ENCODE results near the gene STUM. TPM values are rescaled to one million over a fixed set of nuclear protein-coding genes. Genes with fewer than 3 reads are reported as not detected.
A peak's percentile ranks its signal among the peaks of the same experiment; 100 is the strongest.

The STUM gene
- total RNA-seq, 2 experiments from 2014 or later, result not detected

DNA sequence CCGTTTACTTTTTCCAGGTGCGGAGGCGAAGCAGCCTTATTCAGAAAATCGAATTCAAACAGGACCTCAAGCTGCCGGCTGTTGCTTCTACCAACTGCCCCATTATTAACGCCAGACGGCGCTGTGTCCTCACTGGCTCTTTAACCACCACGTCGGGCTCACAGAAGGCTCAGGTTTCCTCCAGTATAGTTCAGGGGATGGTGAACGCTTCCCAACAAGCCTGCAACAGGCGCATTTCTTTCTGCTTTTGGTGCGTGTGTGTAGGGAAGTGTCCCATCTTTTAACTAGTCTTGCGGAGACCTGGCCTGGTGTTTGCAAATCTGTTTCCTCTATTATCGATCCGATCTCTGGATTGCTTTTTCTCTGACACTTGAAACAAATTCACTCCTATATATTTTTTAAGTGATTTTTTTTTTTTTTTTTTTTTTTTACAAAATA is 791 bp upstream of the STUM start:
- no peaks in the 10 kb centered on the region for H3K9me3 Mint-ChIP-seq
- H3K4me3 Mint-ChIP-seq, result no peak overlapping the region
- H3K27ac Mint-ChIP-seq, result no peak overlapping the region
- peaks cover 48% of the 10 kb centered on the region for H3K27me3 Mint-ChIP-seq
- H3K36me3 Mint-ChIP-seq, result no peaks in the 10 kb centered on the region
- peaks cover 13% of the 10 kb centered on the region for H3K4me1 Mint-ChIP-seq
- DNase-seq, result peak; percentile 71

DNA sequence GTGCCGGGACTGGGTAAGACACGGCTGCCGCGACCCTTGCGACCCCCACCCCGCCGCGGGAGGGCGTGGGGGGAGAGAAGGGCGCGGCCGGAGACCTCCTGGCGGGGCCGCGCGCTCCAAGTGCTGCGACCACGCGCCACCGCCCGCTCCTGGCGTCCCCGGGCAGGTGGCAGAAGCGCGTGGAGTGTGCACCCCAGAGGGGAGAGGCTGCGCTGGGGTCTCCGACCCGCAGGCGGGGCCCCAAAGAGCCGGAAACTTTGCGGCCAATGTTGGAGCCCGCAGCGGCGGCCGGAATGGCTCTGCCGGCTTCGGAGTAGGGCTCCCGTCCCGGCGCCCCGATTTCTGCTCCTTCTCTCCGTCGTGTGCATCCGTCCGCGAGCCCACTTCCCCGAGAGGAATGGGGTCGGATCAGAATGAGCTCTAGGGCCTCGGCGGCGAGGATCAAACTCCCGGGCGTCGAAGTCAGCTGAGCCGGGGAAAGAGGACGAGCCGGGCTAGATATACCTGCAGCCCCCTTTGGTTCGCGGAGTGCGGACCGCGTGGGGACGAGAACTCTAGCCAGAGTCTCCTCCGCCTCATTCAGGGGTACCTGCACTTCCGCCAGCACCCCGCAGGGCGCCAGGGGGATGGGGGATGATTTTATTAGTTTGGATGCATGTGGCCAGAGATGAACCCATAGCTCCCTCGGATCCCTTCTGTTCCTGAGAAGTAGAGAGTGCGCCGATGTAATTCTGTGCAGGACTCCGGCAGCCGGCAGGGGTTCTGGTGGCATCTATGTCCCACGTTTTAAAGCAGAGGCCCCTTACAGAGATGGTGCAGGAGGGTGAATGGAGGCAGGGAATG is 751 bp downstream of the STUM start:
- Mint-ChIP-seq H3K4me1 (peaks cover 13% of the 10 kb centered on the region), H3K4me3 (peak overlapping the region; percentile 58), H3K36me3 (no peaks in the 10 kb centered on the region), H3K27ac (no peak overlapping the region), H3K9me3 (no peaks in the 10 kb centered on the region), H3K27me3 (peaks cover 60% of the 10 kb centered on the region)
- peak; percentile 18 for DNase-seq

DNA sequence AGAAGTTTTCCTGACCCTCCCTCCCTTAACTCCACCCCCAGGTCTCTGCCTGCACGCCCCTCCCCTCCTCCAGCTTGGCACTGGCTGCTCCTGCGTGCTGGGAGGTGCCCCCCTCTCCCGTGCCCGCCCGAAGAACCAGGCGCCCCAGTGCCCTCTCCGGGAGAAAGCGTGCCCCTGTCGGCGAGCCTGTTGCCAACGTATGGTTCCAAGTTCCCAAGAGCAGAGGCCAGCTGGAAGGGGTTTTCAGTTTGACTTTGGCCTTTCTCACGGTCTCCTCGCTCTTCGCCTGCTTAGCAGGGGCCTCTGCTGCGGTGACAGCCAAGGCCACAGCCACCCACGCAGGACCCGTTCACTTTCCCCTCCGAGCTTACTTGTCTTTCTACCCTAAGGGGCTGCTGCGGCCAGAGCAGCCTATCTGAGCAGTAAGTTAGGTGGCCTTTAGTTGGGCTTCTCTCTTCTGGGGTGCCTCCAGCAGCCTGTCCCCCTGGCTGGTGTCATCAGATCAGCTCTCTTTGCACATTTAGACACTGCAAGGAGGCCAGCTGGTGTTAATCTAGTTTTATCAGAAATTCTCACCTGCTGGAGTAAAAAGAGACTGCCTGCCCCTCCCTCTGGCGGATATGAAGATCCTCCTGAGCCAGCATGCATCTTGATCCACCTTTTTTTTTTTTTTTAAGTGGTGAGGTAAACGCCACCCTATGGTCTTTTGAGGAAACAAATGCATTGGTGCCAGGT is 1.5 kb downstream of the STUM start:
- peak overlapping the region; percentile 54 for H3K4me3 Mint-ChIP-seq
- peaks cover 13% of the 10 kb centered on the region for H3K4me1 Mint-ChIP-seq
- no peaks in the 10 kb centered on the region for H3K36me3 Mint-ChIP-seq
- H3K27ac Mint-ChIP-seq, result no peak overlapping the region
- H3K27me3 Mint-ChIP-seq, result peaks cover 64% of the 10 kb centered on the region
- H3K9me3 Mint-ChIP-seq, result no peaks in the 10 kb centered on the region
- peak; percentile 47 for DNase-seq

DNA sequence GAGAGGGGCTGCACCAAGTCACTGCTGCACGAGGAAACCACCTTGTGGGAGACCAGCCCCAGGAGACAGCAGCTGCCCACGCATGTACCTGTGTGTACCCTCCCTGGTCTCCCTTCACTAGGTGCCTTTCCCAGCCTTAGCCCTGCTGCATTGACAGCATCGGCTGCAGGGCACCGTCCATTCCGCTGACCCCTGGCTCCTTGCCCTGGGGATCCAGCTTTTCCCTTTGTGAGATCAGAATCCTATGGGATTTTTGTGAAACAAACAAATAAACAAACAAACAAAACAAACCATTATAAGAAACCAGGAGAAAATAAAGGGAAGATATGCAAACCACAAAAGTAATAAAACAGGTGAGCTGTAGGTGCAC is 2.1 kb downstream of the STUM start:
- H3K36me3 Mint-ChIP-seq, result no peaks in the 10 kb centered on the region
- peaks cover 13% of the 10 kb centered on the region for H3K4me1 Mint-ChIP-seq
- no peak overlapping the region for H3K4me3 Mint-ChIP-seq
- no peak overlapping the region for H3K27ac Mint-ChIP-seq
- H3K9me3 Mint-ChIP-seq, result no peaks in the 10 kb centered on the region
- no peak for DNase-seq
- peaks cover 69% of the 10 kb centered on the region for H3K27me3 Mint-ChIP-seq

- H3K36me3 Mint-ChIP-seq, result no peaks in the 10 kb centered on the region
- H3K27me3 Mint-ChIP-seq, result peaks cover 66% of the 10 kb centered on the region
- peaks cover 13% of the 10 kb centered on the region for H3K4me1 Mint-ChIP-seq
- H3K27ac Mint-ChIP-seq, result no peak overlapping the region
- no peak overlapping the region for H3K4me3 Mint-ChIP-seq
- DNase-seq, result no peak
- no peaks in the 10 kb centered on the region for H3K9me3 Mint-ChIP-seq
Measured at GRCh38 chr1:226551299-226551698, 2.7 kb downstream of the STUM start.

- H3K4me3 Mint-ChIP-seq, result no peak overlapping the region
- peaks cover 13% of the 10 kb centered on the region for H3K4me1 Mint-ChIP-seq
- H3K27me3 Mint-ChIP-seq, result peaks cover 58% of the 10 kb centered on the region
- no peaks in the 10 kb centered on the region for H3K9me3 Mint-ChIP-seq
- H3K27ac Mint-ChIP-seq, result no peak overlapping the region
- DNase-seq, result no peak
- H3K36me3 Mint-ChIP-seq, result no peaks in the 10 kb centered on the region
Measured at GRCh38 chr1:226552061-226552460, 3.5 kb downstream of the STUM start.

- Mint-ChIP-seq H3K9me3 (no peaks in the 10 kb centered on the region), H3K4me1 (peaks cover 13% of the 10 kb centered on the region)
Measured at GRCh38 chr1:226553266-226553923, 4.8 kb downstream of the STUM start.

DNA sequence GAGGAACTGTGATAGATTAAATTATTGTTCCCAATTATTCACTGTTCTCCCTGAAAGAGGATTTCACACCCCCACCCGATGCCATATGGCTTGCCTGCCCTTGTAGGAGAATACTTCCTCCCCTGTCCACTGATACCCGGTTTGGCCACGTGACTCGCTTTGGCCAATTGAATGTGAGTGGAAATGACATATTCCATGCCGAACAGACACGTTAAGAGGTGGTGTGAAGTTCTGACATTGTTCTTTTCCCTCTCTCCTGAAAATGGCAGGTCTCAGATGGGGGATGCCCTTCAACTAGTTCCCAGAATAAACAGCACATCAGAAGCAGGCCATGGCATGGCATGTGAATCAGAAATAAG is 5.3 kb downstream of the STUM start:
- H3K4me1 Mint-ChIP-seq, result peaks cover 13% of the 10 kb centered on the region
- no peak overlapping the region for H3K4me3 Mint-ChIP-seq
- no peak for DNase-seq
- no peaks in the 10 kb centered on the region for H3K36me3 Mint-ChIP-seq
- H3K27ac Mint-ChIP-seq, result no peak overlapping the region
- no peaks in the 10 kb centered on the region for H3K9me3 Mint-ChIP-seq
- H3K27me3 Mint-ChIP-seq, result peaks cover 58% of the 10 kb centered on the region

More at GRCh38 chr1:226553266-226553923, 4.8 kb downstream of the STUM start:
- Mint-ChIP-seq H3K27me3 (peaks cover 58% of the 10 kb centered on the region), H3K4me3 (no peak overlapping the region), H3K36me3 (no peaks in the 10 kb centered on the region), H3K27ac (no peak overlapping the region)
- DNase-seq, result no peak

DNA sequence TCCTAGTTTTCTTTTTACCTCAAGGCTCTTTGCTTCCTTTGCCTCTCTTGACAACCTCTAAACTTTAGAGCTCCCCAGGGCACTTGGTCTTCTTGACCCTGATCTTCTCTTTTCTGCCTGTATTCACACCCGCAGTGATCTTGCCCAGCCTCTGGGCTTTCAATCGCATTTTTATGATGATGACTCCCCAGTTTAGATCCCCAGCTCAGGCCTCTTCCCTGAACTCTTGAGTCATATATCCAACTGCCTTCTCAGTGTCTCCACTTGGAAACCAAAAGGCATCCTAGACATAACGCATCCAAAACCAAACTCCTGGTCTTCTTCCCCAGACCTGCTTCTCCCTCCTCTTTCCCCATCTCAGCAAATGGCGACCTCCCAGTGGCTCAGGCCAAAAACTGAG is 6.5 kb downstream of the STUM start:
- Mint-ChIP-seq H3K9me3 (no peaks in the 10 kb centered on the region), H3K27ac (no peak overlapping the region), H3K4me1 (peaks cover 6% of the 10 kb centered on the region), H3K4me3 (no peak overlapping the region), H3K27me3 (peaks cover 48% of the 10 kb centered on the region), H3K36me3 (no peaks in the 10 kb centered on the region)
- DNase-seq, result no peak

- H3K27ac Mint-ChIP-seq, result no peak overlapping the region
- H3K36me3 Mint-ChIP-seq, result no peaks in the 10 kb centered on the region
- H3K27me3 Mint-ChIP-seq, result peaks cover 27% of the 10 kb centered on the region
- no peak for DNase-seq
- no peaks in the 10 kb centered on the region for H3K9me3 Mint-ChIP-seq
- H3K4me3 Mint-ChIP-seq, result no peak overlapping the region
- H3K4me1 Mint-ChIP-seq, result no peaks in the 10 kb centered on the region
Measured at GRCh38 chr1:226557424-226557823, 8.9 kb downstream of the STUM start.

- no peaks in the 10 kb centered on the region for H3K36me3 Mint-ChIP-seq
- peaks cover 20% of the 10 kb centered on the region for H3K27me3 Mint-ChIP-seq
- no peaks in the 10 kb centered on the region for H3K4me1 Mint-ChIP-seq
- no peak for DNase-seq
- no peaks in the 10 kb centered on the region for H3K9me3 Mint-ChIP-seq
- H3K27ac Mint-ChIP-seq, result no peak overlapping the region
- H3K4me3 Mint-ChIP-seq, result no peak overlapping the region
Measured at GRCh38 chr1:226558036-226558650, 9.6 kb downstream of the STUM start.

DNA sequence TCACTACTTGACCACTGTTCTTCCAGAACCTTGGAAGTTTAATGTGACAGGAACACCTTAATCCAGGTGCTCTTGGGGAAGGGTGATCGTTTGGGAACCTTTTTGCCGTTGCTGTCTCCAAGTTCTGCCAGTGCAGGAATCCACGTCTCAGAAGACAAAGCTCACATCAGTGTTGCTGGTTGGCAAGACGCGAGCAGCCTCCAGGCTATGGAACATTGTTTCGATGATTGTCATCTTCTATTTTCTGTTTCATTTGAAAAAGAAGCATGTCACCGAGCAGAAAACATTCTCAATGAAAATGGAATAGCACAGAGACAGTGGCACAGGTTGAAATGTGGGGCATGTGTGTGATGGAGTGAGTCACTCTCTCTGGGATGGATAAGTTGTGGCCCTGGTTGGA is 11.7 kb downstream of the STUM start:
- no peaks in the 10 kb centered on the region for H3K36me3 Mint-ChIP-seq
- no peaks in the 10 kb centered on the region for H3K9me3 Mint-ChIP-seq
- H3K27me3 Mint-ChIP-seq, result peaks cover 3% of the 10 kb centered on the region
- H3K4me3 Mint-ChIP-seq, result no peak overlapping the region
- H3K27ac Mint-ChIP-seq, result no peak overlapping the region
- no peaks in the 10 kb centered on the region for H3K4me1 Mint-ChIP-seq
- no peak for DNase-seq

DNA sequence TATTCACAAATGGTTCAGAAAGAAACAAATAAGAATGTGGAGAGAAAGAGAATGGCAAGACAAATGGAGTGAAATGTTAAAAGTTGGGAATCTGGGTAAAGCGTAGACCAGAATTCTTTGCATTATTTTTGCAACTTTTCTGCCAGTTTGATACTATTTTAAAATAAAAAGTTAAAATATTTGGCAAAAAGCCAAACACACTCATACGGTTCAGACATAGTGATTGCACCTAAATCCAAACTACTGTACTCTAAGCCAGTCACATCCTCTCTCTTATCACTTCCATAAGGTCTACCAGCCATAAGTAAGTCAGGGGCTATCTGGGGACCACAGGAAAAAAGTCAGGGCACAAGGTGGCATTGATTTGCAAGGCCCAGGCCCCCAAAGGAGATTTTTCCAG is 14.4 kb downstream of the STUM start:
- no peaks in the 10 kb centered on the region for H3K4me1 Mint-ChIP-seq
- H3K9me3 Mint-ChIP-seq, result no peaks in the 10 kb centered on the region
- H3K36me3 Mint-ChIP-seq, result no peaks in the 10 kb centered on the region
- H3K27ac Mint-ChIP-seq, result no peak overlapping the region
- H3K27me3 Mint-ChIP-seq, result peaks cover 11% of the 10 kb centered on the region
- DNase-seq, result no peak
- H3K4me3 Mint-ChIP-seq, result no peak overlapping the region

- no peaks in the 10 kb centered on the region for H3K9me3 Mint-ChIP-seq
- H3K4me1 Mint-ChIP-seq, result no peaks in the 10 kb centered on the region
- H3K4me3 Mint-ChIP-seq, result no peak overlapping the region
- H3K36me3 Mint-ChIP-seq, result no peaks in the 10 kb centered on the region
- peaks cover 11% of the 10 kb centered on the region for H3K27me3 Mint-ChIP-seq
- DNase-seq, result no peak
- H3K27ac Mint-ChIP-seq, result no peak overlapping the region
Measured at GRCh38 chr1:226563666-226564065, 15.1 kb downstream of the STUM start.

- H3K4me1 Mint-ChIP-seq, result peaks cover 3% of the 10 kb centered on the region
- H3K9me3 Mint-ChIP-seq, result no peaks in the 10 kb centered on the region
- DNase-seq, result no peak
- peaks cover 11% of the 10 kb centered on the region for H3K27me3 Mint-ChIP-seq
- H3K4me3 Mint-ChIP-seq, result no peak overlapping the region
- no peaks in the 10 kb centered on the region for H3K36me3 Mint-ChIP-seq
- no peak overlapping the region for H3K27ac Mint-ChIP-seq
Measured at GRCh38 chr1:226565476-226565875, 16.9 kb downstream of the STUM start.

All from activated naive CD8-positive, alpha-beta T cell treated with anti-CD3 and anti-CD28 coated beads for 36 hours (primary cell).